NCI-H2196 treated with DMSO at 0.1 percent for 48 hours (cell line): ENCODE data around the gene CCL21.
"Not testable (repeated sequence)": the region's sequence is repeated elsewhere in the genome, so short reads cannot be mapped to it uniquely, and the experiment has no call there.

Source experiments
- DNase-seq: peaks from one replicate; lab custom pipeline; 2025; ENCODE audit not compliant: unreplicated experiment; lab: John Stamatoyannopoulos, UW

CCL21 gene, protein sequence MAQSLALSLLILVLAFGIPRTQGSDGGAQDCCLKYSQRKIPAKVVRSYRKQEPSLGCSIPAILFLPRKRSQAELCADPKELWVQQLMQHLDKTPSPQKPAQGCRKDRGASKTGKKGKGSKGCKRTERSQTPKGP

DNA sequence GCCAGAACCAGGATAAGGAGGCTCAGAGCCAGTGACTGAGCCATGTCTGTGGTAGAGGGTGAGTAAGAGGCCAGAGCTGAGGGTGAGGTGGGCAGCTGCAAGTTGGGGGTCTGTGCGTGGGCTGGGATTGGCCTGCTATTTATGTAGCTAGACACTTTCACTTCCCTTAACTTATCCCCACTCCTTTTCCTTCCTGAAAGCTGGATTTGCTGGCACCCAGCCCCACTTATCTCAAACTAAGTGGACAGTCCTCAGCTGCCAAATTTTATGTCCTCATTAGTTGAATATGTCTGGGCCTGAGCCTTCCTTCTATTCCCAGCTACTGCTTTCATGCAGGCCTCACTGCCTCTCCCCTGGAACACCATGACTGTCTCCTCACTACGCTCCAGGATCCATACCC, at the start of gene CCL21:
Gene CCL21, minus strand, starts transcription at position 114 of the 400 bp plus-strand sequence. Its CDS starts 70 bp downstream, at position 44.
- DNase-seq = no peak

DNA sequence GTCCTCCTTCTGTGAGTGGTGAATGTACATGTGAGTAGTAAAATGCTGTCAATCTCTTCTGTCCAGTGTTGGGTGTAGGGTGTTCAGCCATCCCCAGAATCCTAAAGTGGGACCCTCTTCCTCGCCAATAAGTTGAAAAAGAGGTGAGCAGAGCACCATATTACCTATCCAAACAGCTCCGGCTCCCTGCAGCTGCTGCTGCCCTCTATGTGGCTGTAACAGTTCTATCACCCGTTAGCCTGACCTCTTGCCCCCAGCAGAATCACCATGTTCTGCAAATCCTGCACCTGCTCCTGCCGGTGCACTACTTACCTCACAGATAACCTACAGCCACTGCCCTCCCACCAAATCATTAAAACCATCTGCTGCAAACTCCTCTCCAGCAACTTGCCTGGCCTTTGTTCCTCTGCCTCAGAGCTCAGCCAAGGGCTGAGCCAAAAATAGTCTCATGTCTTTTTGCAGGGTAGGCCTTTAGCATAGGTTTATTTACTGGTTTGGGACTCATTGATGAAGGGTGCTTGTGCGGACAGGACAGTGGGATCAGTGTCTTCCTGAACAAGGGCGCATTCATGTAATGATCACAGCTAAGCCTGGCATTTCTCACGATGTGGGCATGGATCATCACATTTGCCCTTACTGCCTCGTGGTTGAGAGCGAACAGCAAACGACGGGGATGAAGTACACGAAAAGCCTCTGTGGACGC, 49.6 kb upstream of the CCL21 start:
- DNase-seq = no peak

DNA sequence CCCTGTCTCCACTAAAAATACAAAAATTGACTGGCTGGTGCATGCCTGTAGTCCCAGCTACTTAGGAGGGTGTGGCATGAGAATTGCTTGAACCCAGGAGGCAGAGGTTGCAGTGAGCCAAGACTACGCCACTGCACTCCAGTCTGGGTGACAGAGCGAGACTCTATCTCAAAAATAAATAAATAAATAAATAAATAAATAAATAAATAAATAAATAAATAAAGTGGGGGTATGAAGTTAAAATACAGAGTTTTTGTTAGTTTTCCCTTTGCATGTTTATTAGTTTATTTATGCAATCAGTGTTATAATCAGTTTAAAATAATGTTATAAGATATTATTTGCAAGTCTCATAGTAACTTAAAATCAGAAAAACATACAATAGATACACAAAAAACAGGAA, 40.4 kb upstream of the CCL21 start:
- DNase-seq = not testable (repeated sequence)

- no peak for DNase-seq
Measured at GRCh38 chr9:34746526-34746925, 36.6 kb upstream of the CCL21 start.

DNA sequence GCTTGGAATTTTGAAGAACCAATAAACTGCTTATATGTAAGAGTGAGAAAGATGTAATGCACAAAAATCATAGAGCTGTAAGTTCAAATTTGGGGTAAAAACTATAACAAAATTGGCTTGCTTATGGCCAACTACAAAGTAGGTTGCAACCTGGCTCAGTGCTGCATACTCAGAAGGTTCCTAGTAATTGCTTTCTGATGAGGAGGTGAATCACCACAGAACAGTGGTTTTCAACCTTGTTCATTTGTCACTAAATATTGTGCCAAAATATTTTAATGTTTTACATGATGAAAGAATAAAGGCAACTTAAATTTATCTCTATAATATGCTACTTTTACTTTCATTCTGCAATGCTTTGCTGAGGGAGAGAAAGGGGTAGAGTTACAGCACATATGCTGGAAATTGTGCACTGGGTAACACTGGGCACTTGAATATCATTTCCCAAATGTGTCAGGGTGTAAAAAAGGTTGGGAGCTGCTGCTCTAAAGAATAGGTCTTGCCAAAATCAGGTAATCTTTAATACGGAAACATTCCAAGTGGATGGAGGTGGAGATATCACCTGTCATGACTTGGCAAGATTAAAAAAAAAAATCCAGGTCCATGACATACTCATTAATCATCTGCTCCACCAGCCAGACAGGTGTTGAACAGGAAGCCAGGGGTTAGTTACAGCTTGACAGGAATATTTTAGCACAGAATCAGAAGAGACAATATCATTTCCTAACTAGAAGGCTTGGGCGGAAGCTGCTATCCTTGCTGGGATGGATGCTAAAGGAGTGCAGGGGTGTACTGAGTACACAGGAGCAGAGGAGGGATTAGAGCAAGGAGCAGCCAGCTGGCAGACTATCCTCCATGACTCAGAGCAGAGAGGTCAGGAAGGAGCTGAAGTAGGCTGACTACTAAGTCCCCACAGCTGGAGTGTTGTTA, 34.6 kb upstream of the CCL21 start:
- DNase-seq = peak; percentile 64

DNA sequence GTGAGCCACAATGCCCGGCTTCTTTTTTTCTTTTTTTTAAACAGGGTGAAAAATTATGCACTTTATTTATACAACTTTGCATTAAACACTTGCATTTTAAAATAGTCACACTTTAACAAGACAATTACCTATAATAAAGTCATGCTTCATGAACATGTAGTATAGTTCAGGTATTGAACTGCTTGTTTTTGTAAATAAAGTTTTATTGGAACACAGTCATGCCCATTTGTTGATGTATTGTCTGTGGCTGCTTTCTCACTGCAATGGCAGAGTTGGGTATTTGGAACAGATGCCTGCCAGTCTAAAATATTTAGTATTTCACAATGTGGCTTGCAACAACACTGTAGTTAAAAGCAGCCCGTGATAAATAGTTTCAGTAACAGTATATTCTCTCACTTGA, 32.8 kb upstream of the CCL21 start:
- DNase-seq = no peak

DNA sequence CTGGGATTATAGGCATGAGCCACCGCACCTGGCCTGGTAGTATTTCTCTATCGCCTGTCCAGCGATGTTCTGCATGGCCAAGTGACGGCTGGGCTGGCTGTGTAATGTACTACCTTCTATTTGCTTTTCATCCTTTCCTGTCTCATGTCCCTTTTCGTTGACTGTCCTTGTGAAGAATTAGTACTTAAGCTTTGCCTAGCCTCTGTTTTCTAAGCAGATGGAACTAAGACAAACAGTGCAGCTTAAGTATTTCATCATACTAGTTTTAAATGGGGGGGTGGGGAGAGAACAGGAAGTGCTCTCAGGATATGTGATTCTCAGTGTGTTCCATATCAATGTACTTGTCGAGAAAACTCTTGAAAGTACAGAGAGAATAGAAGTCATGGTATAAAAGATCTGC, 31.7 kb upstream of the CCL21 start:
- no peak for DNase-seq

DNA sequence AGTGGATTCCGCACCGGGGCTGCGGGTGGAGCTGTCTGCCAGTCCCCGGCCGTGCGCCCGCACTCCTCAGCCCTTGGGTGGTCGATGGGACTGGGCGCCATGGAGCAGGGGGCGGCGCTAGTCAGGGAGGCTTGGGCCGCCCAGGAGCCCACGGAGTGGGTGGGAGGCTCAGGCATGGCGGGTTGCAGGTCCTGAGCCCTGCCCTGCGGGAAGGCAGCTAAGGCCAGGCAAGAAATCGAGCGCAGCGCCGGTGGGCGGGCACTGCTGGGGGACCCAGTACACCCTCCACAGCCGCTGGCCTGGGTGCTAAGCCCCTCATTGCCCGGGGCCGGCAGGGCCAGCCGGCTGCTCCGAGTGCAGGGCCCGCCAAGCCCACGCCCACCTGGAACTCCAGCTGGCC, 30.2 kb upstream of the CCL21 start:
- not testable (repeated sequence) for DNase-seq

GRCh38 chr9:34737677-34738260, 27.8 kb upstream of the CCL21 start:
- DNase-seq = no peak

DNA sequence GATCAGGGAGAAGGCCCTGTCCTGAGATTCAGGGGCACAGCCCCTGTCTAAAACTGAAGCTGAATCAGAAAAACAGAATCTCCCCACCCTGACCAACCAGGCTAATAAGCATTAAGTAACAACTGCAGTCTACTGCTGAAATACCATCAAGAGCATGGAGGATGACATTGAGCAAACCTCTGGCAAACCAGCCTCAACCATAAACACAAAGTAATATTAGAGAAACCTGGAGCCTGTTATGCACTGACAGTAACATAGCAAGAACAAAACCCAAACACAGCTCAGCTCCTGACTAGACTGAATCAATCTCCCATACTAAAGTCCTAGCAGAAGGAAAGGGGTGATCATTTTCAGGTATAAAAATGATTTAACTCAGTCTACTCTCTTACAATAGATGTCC, 24.8 kb upstream of the CCL21 start:
- DNase-seq = no peak

DNA sequence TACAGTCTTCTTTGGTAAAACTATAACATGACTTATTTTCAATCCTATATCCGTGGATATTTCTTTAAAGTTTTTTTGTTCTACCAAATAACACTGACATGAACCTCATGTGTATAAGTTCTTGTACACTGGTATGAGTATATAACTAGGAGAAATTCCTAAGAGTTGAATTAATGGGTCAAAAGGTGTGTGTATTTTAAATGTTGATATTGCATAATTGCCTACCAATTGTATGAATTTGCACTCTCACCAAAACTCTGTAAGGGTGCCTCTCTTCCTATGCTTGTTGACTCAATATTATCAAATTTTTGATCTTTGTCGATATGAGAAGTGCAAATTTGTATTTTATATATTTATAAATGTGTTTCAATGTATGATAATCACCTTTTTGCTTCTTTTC, 22.9 kb upstream of the CCL21 start:
- DNase-seq = no peak

DNA sequence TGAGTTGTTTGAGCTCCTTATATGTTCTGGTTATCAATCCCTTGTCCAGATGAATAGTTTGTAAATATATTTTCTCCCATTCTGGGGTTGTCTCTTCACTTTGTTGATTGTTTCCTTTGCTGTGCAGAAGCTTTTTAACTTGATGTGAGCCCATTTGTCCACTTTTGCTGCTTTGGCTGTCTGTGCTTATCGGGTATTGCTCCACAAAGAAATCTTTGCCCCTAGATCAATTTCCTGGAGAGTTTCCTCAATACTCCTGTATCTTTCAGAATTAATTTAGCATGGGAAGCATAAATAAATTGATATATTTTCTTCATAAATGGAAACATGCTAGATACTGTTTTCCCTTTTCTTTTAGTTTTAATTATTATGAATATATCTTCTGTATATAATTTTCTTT, 22.5 kb upstream of the CCL21 start:
- no peak for DNase-seq

DNA sequence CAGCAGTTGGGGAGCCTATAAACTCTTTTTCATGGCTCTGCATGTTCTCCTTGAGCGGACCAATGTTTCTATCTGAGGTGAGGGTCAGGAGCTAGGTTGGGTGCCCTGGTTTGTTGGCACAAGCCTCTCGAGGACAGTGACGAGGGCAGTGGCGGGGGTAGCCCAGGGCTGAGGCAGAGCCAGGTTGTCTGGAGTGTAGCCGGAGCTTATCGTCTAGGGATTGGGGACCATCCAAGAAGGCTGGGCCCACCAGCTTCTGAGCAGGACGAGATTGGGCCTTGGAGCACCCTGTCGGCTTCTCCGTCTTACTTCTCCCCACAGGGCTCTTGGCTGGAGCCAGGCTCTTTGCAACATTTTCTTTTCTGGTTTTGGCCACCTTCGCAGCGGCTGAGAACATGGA, 13.2 kb upstream of the CCL21 start:
- DNase-seq = no peak

DNA sequence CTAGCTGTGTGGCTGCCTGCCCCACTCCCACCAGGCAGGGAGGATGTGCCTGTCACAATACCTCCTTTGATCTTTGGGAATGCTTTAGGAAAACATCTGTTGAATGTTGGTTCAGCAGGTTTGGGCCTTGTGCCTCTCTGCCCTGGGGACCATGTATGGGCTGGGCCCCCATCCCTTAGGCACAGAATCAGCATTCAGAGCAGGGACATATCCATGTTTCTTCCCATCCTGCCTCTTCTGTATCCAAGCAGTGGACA, 9.8 kb upstream of the CCL21 start:
- DNase-seq = not testable (repeated sequence)

- DNase-seq = no peak
Measured at GRCh38 chr9:34719021-34719768, 9.3 kb upstream of the CCL21 start.

DNA sequence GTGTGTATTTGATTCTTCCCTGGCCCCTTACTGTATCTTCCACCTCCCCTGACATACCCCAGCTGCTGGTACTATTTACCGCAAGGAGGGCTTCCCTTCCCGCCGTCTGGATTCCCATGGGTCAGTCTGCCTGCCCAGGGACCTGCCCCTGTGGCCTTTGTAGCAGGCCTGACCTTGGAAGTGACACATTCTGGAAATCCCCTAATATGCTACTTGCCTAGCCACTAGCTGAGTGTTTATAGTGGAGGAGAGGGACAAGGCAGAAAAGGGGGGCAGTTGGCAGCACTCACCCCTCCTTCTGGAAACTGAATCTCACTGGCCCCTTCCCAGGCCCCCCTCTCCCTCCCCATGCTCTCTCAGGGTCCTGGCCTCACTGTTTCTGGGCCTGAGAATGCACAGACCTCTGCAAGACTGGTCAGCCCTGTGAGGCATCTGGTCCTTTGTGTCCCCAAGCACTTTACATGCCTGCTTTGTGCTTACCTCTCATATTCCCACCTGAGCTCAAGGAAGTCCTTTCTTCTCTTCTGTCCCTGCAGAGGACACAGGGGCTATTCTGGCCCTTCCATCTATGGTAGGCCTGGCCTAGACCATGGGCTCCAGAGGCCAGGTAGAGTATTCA, 8.2 kb upstream of the CCL21 start:
- no peak for DNase-seq

GRCh38 chr9:34716711-34717110, 6.8 kb upstream of the CCL21 start:
- DNase-seq = no peak

- no peak for DNase-seq
Measured at GRCh38 chr9:34715639-34716215, 5.8 kb upstream of the CCL21 start.

DNA sequence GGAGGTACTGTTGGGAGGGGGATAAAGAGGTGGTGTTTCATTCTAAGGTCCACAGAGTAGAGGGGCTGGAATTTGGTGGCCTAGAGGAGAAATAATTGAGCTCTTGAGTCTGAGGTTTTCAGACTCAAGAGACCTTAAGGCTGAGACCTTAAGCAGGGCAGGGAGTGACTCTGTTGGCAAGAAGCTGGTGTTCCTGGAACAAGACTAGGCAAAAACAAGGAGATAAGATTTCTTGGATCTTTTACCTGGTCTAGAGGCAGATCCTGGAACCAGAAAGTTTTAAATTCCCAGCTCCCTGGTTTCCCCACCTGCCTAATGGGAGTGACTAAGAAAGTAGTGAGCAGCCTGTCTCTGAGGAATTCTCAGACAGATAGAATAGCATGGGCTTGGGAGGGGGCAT, 4.1 kb upstream of the CCL21 start:
- no peak for DNase-seq

GRCh38 chr9:34712140-34712539, 2.2 kb upstream of the CCL21 start:
- DNase-seq = no peak
